Peyer's patch (tissue), 4 donors: Measurements from ENCODE around the gene UBE3A. TPM values are rescaled to one million over a fixed set of nuclear protein-coding genes. Genes with fewer than 3 reads are reported as not detected.
A peak's percentile ranks its signal among the peaks of the same experiment; 100 is the strongest.

Experiments used
- DNase-seq, 3 donors: peaks; one replicate each; pipeline ENCODE4 v3.0.0-alpha.2; 2017 to 2019
- H3K27ac ChIP-seq, 4 donors: fragments of 200-600 bp; sonication (generic); one replicate each; pipeline ENCODE4 v1.5.1; 2016 to 2019
- H3K27me3 ChIP-seq, 2 donors: fragments of 200-600 bp; sonication (generic); one replicate each; pipeline ENCODE4 v1.5.1; 2019
- H3K36me3 ChIP-seq, 3 donors: fragments of 200-600 bp; sonication (generic); one replicate each; pipeline ENCODE4 v1.5.1; 2016 to 2019
- H3K4me1 ChIP-seq, 4 donors: fragments of 200-600 bp; sonication (generic); one replicate each; pipeline ENCODE4 v1.5.1; 2016 to 2019
- H3K4me3 ChIP-seq, 4 donors: fragments of 200-600 bp; sonication (generic); 1 replicate in 3 of 4; 2 replicates in 1 of 4; pipeline ENCODE4 v1.5.1; 2016 to 2019; ENCODE audit warnings: mild to moderate bottlenecking in 1 of 4
- H3K9me3 ChIP-seq, 4 donors: fragments of 200-600 bp; sonication (generic); one replicate each; pipeline ENCODE4 v1.5.1; 2016 to 2019; ENCODE audit warnings: mild to moderate bottlenecking in 1 of 4
- POLR2A ChIP-seq, 2 donors: fragments of 450-650 bp; IDR thresholded peaks; one replicate each; pipeline ENCODE4 v1.5.1; 2017; ENCODE audit warnings: antibody characterized with exemption in 2 of 2, mild to moderate bottlenecking in 2 of 2, moderate library complexity in 2 of 2
- total RNA-seq, 4 donors: library from RNA; depleted of rRNA; stranded (reverse); fragments of >200 nt; gene quantifications; one replicate each; pipeline ENCODE4 v1.1.0, GENCODE V29; 2016
- TF ChIP-seq, protein P1 (sequence below), 6 experiments: fragments of 450-650 bp in 4 of 6; fragments of 200-600 bp in 2 of 6; sonication (generic) in 1 of 6; IDR thresholded peaks; one replicate each; pipeline ENCODE4 v1.5.1; 2017 to 2019; ENCODE audit warnings: antibody characterized with exemption in 6 of 6, mild to moderate bottlenecking in 3 of 6, moderate library complexity in 1 of 6

Gene UBE3A
- total RNA-seq, 4 donors from 2014 or later, result 52.9 to 106 (median 95.2) TPM

DNA sequence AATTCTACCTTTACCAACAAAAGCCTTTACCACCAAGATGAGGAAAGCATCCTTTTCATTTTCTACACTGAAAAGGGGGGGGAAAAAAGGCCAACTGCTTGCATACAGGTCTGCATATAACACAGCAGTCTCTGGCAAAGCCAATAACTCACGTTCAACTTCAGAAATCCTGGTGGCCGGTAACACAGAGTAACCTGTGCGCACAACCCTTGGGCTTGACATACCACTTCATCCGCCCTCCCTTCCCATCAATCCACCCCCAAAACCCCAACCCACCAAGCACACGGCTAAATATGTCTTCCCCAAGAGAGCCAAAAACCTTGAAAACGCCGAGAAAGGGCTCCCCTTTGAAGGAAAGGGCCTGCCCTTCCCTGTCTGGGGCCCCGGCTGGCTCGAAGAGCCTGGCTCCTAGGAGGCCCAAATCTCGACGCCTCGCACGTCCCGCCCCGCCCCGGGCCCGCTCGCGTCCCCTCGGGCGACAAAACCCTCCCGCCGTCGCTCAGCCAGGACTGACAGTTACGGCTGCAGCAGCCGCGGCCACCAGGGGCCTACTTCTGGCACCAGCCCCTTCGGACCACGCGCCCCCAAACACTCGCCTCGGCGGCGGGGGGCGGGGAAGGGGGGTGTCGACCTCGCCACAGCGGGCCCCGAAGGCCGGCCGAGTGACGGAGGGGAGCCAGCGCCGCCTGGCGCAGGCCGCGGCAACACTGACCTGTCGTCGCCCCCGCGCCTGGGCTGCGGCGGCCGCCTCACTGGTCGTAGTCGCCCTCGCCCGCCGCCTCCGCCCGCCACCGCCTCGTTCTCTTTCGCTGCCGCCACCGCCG is 835 bp downstream of the UBE3A start:
- peak; percentile 44 to 76 (median 71) for DNase-seq
- no peaks in the 10 kb centered on the region for H3K9me3 ChIP-seq
- H3K4me1 ChIP-seq, result peaks cover 0 to 23% (median 5%) of the 10 kb centered on the region in 4 donors
- no peaks in the 10 kb centered on the region for H3K27me3 ChIP-seq
- no peak for TF ChIP-seq POLR2A (IDR thresholded peaks at IDR 0.05)
- TF ChIP-seq, protein P1, sequence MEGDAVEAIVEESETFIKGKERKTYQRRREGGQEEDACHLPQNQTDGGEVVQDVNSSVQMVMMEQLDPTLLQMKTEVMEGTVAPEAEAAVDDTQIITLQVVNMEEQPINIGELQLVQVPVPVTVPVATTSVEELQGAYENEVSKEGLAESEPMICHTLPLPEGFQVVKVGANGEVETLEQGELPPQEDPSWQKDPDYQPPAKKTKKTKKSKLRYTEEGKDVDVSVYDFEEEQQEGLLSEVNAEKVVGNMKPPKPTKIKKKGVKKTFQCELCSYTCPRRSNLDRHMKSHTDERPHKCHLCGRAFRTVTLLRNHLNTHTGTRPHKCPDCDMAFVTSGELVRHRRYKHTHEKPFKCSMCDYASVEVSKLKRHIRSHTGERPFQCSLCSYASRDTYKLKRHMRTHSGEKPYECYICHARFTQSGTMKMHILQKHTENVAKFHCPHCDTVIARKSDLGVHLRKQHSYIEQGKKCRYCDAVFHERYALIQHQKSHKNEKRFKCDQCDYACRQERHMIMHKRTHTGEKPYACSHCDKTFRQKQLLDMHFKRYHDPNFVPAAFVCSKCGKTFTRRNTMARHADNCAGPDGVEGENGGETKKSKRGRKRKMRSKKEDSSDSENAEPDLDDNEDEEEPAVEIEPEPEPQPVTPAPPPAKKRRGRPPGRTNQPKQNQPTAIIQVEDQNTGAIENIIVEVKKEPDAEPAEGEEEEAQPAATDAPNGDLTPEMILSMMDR (IDR thresholded peaks at IDR 0.05), result peak in 3 of 6 experiments; percentile 24 to 43 (median 33)
- peaks cover 0 to 4% (median 0%) of the 10 kb centered on the region in 3 donors for H3K36me3 ChIP-seq
- H3K27ac ChIP-seq, result peak overlapping the region; percentile 94 to 98 (median 95)
- H3K4me3 ChIP-seq, result peak overlapping the region; percentile 61 to 98 (median 92)

DNA sequence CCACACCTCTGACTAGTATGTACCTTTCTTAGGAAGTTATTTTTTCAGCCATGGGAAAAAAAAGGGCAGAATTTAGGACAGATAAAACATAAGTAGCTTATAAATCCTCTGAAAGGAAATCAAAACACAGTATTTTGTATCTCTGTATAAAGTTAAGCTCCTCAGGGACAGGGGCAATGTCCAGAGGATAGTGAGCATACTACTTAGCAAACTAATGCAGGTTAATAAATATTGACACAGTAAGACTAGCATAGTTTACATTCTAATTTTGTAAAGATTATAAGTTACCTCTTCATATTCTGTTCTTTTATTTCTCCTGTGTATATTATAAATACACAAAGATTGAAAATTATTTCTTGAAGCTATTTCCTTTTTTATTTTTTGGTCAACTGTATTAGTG is 2.1 kb downstream of the UBE3A start:
- Histone ChIP-seq H3K4me1 (peaks cover 0 to 29% (median 5%) of the 10 kb centered on the region in 4 donors), H3K27ac (no peak overlapping the region), H3K9me3 (no peaks in the 10 kb centered on the region), H3K4me3 (peak overlapping the region in 2 of 4 donors; percentile 9 to 61), H3K36me3 (peaks cover 0 to 4% (median 0%) of the 10 kb centered on the region in 3 donors), H3K27me3 (no peaks in the 10 kb centered on the region)
- no peak for TF ChIP-seq POLR2A (IDR thresholded peaks at IDR 0.05)
- TF ChIP-seq, protein P1 (IDR thresholded peaks at IDR 0.05), result no peak
- DNase-seq, result no peak

DNA sequence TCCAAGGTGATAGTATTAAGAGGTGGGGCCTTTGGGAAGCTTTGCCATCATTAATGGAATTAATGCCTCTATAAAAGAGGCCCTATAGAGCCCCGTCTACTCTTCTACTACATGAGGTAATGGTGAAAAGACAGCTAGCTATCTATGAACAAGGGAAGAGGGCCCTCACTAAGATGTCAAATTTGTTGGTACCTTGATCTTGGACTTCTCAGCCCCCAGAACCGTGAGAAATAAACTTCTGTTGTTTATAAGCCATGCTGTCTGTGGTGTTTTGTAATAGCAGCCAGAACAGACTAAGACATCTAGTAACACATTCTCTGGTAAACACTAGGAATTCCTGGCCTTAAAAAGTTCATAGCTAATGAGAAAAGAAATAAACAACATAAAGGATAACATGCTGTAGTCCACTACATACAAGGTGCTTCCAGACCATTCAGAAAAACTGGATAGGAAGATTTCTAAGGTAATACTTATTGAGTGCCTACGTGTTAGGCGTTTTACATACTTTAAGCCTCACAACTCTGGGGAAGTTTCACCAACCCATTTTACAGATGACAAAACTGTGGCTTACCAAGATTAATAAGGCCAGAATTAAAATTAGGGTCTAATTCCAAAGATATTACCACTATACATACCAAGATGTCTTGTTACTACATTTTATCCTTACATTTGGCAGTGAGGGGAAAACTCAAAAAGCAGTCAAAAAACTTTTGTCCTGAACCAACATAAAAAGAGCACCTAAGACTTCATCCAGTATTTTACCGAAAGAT is 3.2 kb downstream of the UBE3A start:
- Histone ChIP-seq H3K27me3 (no peaks in the 10 kb centered on the region), H3K36me3 (peaks cover 0 to under 1% (median 0%) of the 10 kb centered on the region in 3 donors), H3K27ac (no peak overlapping the region), H3K4me3 (no peak overlapping the region), H3K9me3 (no peaks in the 10 kb centered on the region), H3K4me1 (peaks cover 0 to 29% (median 5%) of the 10 kb centered on the region in 4 donors)
- TF ChIP-seq, protein P1 (IDR thresholded peaks at IDR 0.05), result no peak
- TF ChIP-seq POLR2A (IDR thresholded peaks at IDR 0.05), result no peak
- no peak for DNase-seq

DNA sequence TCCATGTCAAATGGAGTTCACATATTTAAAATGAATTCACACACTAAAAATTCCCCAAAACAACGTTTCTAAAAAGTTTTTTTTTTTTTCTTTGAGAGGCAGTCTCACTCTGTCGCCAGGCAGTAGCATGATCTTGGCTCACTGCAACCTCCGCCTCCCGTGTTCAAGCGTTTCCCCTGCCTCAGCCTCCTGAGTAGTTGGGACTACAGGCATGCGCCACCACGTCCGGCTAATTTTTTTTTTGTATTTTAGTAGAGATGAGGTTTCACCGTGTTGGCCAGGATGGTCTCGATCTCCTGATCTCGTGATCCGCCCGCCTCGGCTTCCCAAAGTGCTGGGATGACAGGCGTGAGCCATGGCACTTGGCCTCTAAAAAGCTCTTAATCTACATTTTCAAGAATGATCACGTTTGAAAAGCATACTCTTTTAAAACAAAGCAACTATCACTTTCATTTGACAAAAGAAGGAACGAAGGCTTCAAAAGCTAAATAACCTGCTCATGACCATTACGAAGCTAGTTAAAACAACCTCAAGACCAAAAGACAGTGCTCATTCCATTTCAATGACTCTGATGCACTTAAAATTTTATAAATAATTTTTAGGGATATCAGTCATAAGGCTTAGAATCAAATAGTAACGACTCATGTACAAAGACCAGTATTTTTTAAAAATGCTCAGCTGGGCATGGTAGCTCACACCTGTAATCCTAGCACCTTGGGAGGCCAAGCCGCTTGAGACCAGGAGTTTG is 5.5 kb downstream of the UBE3A start:
- Histone ChIP-seq H3K36me3 (no peaks in the 10 kb centered on the region), H3K9me3 (no peaks in the 10 kb centered on the region), H3K27ac (no peak overlapping the region), H3K27me3 (no peaks in the 10 kb centered on the region), H3K4me3 (no peak overlapping the region), H3K4me1 (peaks cover 0 to 29% (median 5%) of the 10 kb centered on the region in 4 donors)
- no peak for TF ChIP-seq POLR2A (IDR thresholded peaks at IDR 0.05)
- no peak for DNase-seq

DNA sequence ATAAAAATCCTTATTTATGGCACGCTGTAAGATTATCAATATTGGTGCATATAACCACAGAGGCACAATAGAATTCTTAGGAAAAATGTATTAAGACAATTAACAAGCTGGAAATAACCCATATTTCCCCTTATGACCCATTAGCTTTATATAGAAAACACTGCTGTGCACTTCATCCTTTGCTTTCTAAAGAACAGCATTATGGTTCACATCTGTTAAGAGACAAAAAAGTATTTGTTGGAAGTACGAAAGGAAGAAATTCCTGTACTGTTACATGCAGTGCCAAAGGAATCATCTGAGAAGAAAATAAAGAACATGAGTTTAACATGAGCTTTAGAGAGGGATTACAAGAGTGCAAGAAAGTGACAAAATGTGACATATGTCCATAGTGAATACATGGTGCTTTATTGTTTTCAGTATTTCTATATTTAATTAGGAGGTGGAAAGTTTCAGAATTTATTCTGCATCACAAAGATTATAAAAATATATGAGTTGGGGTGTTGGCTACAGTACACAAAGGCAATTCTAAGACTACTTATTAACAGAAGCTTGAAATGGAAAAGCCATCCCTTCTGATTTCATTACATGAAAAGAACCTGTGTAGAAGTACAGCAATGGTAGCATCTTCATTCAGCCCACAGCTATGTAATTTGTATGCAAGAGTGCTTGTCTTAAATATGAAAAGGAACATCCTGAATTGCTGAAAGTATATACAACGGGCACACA is 6.8 kb downstream of the UBE3A start:
- H3K36me3 ChIP-seq, result no peaks in the 10 kb centered on the region
- H3K27me3 ChIP-seq, result no peaks in the 10 kb centered on the region
- no peak overlapping the region for H3K27ac ChIP-seq
- TF ChIP-seq, protein P1 (IDR thresholded peaks at IDR 0.05), result no peak
- TF ChIP-seq POLR2A (IDR thresholded peaks at IDR 0.05), result no peak
- no peak for DNase-seq
- H3K9me3 ChIP-seq, result no peaks in the 10 kb centered on the region
- H3K4me3 ChIP-seq, result no peak overlapping the region
- peaks cover 0 to 22% (median 5%) of the 10 kb centered on the region in 4 donors for H3K4me1 ChIP-seq
